Skeletal muscle tissue (tissue), 4 donors: ENCODE measurements around the gene LRRTM1. TPM values are rescaled to one million over a fixed set of nuclear protein-coding genes. Genes with fewer than 3 reads are reported as not detected.

Experiments used
- H3K27ac ChIP-seq: one replicate; pipeline ENCODE4 v1.7.0; 2013; ENCODE audit warnings: mild to moderate bottlenecking, low read depth, low read length, inconsistent platforms
- H3K27me3 ChIP-seq, 3 donors: one replicate each; pipeline ENCODE4 v1.7.0; 2013; ENCODE audit warnings: low read length in 3 of 3; ENCODE audit not compliant: control insufficient read depth in 3 of 3, insufficient read depth in 3 of 3
- H3K36me3 ChIP-seq, 3 donors: one replicate each; pipeline ENCODE4 v1.7.0; 2013; ENCODE audit warnings: low read length in 3 of 3; ENCODE audit not compliant: control insufficient read depth in 3 of 3, insufficient read depth in 3 of 3
- H3K4me1 ChIP-seq, 3 donors: one replicate each; pipeline ENCODE4 v1.7.0; 2013; ENCODE audit warnings: low read length in 3 of 3, mild to moderate bottlenecking in 3 of 3; ENCODE audit not compliant: control insufficient read depth in 3 of 3, insufficient read depth in 3 of 3
- H3K4me3 ChIP-seq, 3 donors: one replicate each; pipeline ENCODE4 v1.7.0; 2013; ENCODE audit warnings: low read length in 3 of 3
- H3K9ac ChIP-seq, 3 donors: one replicate each; pipeline ENCODE4 v1.7.0; 2013; ENCODE audit warnings: low read length in 3 of 3, mild to moderate bottlenecking in 3 of 3, moderate library complexity in 2 of 3, low read depth in 1 of 3
- H3K9me3 ChIP-seq, 3 donors: one replicate each; pipeline ENCODE4 v1.7.0; 2013; ENCODE audit warnings: low read length in 3 of 3; ENCODE audit not compliant: control insufficient read depth in 3 of 3
- total RNA-seq: library from RNA; depleted of rRNA; stranded (reverse); fragments of >200 nt; gene quantifications from one replicate; pipeline ENCODE4 v1.2.3, GENCODE V29; 2014
- donor health status: Osteomylitis.

The LRRTM1 gene
- total RNA-seq, 1 donor from 2014 or later, result under 0.01 TPM

DNA sequence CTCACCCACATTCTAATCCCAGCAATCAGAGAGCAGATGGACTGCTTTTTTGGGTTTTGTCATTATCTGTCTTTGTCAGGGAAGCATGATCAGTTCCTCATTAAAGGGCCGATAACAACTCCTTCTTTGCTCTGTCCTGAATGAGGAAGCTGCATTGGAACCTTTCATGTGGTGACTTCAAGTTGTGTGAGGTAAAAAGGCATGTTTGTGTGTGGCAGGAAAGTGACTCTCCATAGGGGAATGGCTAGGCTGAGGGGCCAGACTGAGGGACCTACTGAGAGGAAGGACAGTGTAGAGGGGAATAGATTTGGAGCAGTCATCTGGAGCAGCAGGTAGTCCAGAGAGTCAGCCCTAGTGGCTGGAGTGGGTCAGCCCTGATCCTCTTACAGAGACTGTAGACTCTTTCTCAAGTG, 23.6 kb upstream of the LRRTM1 start:
- Histone ChIP-seq H3K36me3 (no peaks in the 10 kb centered on the region), H3K4me1 (no peaks in the 10 kb centered on the region), H3K27me3 (peaks cover 6 to 10% (median 7%) of the 10 kb centered on the region in 3 donors), H3K9ac (no peak overlapping the region), H3K27ac (no peak overlapping the region), H3K4me3 (no peak overlapping the region), H3K9me3 (no peaks in the 10 kb centered on the region)

DNA sequence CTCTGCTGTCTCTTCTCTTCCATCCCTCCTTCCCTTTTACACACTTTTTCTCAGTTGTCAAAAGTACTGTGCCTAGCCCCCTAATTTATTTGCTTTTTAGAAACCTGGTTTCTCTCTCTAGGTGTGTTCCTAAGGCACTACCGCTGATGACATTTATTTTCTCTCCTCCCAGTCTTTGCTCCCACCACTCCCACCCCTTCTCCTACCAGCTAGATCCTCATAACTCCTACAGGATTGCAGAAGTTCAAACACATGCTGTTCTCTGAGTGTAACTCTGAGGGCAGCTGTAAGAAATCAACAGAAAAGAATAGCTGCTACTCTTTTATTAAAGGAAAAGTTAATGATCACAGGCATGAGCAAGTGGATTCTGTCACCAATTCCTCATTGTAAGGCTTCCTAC, 22.3 kb upstream of the LRRTM1 start:
- Histone ChIP-seq H3K27ac (no peak overlapping the region), H3K9ac (no peak overlapping the region), H3K4me1 (peaks cover 0 to 5% (median 0%) of the 10 kb centered on the region in 3 donors), H3K36me3 (no peaks in the 10 kb centered on the region), H3K27me3 (peaks cover 14 to 16% (median 16%) of the 10 kb centered on the region in 3 donors), H3K4me3 (no peak overlapping the region), H3K9me3 (no peaks in the 10 kb centered on the region)

DNA sequence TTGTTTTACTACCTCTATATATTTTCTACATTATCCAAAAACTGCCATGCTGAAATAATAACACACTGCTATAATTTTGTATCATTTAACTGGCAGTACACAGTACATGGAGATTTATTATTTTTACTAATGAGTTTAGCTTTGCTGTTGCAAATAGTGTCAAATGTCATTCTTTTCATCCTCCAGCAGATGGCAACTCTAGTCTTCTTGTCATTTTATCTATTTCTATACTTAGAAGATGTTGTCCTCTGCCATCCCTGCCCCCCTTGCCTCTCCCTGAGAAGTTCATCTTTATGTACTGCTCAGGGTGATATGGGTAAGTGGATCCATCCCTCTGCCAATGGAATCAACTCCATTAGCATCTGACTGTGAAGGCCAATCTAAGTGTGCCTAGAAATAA, 21.7 kb upstream of the LRRTM1 start:
- H3K27ac ChIP-seq, result no peak overlapping the region
- peaks cover 14 to 18% (median 16%) of the 10 kb centered on the region in 3 donors for H3K27me3 ChIP-seq
- no peaks in the 10 kb centered on the region for H3K36me3 ChIP-seq
- no peak overlapping the region for H3K4me3 ChIP-seq
- no peaks in the 10 kb centered on the region for H3K9me3 ChIP-seq
- no peak overlapping the region for H3K9ac ChIP-seq
- peaks cover 0 to 5% (median 0%) of the 10 kb centered on the region in 3 donors for H3K4me1 ChIP-seq

DNA sequence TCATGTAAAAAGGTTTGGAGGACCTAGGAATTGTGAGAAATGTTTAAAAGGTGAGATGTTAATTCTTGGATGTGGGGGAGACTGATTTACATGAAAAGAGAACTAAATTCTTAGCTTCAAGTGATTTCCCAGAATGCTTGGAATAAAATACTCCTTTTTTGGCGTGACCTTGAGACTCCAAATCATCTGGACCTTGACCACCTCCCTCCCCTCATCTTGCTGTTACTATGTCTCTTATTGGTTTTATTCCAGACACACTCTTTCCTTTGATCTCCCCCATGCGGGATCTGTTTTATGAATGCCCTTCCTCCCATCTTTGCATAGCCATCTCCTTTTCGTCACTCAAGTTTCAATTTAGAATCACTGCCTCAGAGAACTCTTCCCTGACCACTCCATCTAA, 20.0 kb upstream of the LRRTM1 start:
- no peak overlapping the region for H3K9ac ChIP-seq
- H3K36me3 ChIP-seq, result no peaks in the 10 kb centered on the region
- no peak overlapping the region for H3K4me3 ChIP-seq
- peaks cover 14 to 21% (median 16%) of the 10 kb centered on the region in 3 donors for H3K27me3 ChIP-seq
- peaks cover 0 to 5% (median 0%) of the 10 kb centered on the region in 3 donors for H3K4me1 ChIP-seq
- H3K9me3 ChIP-seq, result no peaks in the 10 kb centered on the region
- no peak overlapping the region for H3K27ac ChIP-seq

DNA sequence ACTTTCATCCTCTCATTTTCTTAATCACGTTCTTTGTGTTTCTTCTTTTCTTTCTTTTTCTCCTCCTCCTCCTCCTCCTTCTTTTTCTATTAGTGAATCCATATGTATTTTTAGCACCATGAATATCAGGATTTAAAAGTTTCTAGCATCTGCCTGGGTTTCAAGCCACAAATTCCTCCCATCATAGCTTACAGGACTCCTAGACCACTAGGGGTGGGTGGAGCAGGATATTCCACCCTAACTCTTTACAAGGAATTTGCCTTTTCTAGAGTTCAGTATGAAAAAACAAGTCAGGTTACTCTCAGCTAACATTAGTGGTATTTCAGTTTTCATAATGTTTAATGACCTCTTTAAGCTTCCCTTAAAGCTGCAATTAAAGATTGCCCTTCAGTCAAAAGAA, 19.1 kb upstream of the LRRTM1 start:
- no peak overlapping the region for H3K4me3 ChIP-seq
- no peaks in the 10 kb centered on the region for H3K36me3 ChIP-seq
- H3K9me3 ChIP-seq, result no peaks in the 10 kb centered on the region
- H3K27me3 ChIP-seq, result peaks cover 14 to 21% (median 16%) of the 10 kb centered on the region in 3 donors
- no peak overlapping the region for H3K27ac ChIP-seq
- no peak overlapping the region for H3K9ac ChIP-seq
- peaks cover 0 to 5% (median 0%) of the 10 kb centered on the region in 3 donors for H3K4me1 ChIP-seq

DNA sequence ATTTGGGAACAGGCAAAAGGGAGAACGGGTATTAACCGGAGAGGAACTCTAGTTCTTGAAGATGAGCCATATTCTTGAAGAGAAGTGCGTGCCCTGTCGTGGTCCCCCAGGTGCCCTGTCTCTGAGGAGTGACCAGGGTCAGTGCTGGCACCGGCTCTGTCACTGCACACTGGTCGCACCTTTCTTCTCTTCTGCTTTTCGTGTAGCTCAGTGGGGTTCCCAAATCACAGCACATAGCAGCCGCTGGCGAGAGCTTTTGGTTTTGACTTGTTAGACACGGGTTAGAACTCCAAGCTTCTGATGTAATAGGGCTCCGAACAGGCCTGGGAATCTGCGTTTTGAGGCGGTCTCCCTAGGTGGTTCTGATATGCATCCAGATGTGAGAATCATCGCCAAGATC, 18.4 kb upstream of the LRRTM1 start:
- H3K9me3 ChIP-seq, result no peaks in the 10 kb centered on the region
- H3K4me3 ChIP-seq, result no peak overlapping the region
- no peak overlapping the region for H3K9ac ChIP-seq
- peaks cover 0 to 5% (median 0%) of the 10 kb centered on the region in 3 donors for H3K4me1 ChIP-seq
- peaks cover 14 to 21% (median 16%) of the 10 kb centered on the region in 3 donors for H3K27me3 ChIP-seq
- no peak overlapping the region for H3K27ac ChIP-seq
- no peaks in the 10 kb centered on the region for H3K36me3 ChIP-seq

DNA sequence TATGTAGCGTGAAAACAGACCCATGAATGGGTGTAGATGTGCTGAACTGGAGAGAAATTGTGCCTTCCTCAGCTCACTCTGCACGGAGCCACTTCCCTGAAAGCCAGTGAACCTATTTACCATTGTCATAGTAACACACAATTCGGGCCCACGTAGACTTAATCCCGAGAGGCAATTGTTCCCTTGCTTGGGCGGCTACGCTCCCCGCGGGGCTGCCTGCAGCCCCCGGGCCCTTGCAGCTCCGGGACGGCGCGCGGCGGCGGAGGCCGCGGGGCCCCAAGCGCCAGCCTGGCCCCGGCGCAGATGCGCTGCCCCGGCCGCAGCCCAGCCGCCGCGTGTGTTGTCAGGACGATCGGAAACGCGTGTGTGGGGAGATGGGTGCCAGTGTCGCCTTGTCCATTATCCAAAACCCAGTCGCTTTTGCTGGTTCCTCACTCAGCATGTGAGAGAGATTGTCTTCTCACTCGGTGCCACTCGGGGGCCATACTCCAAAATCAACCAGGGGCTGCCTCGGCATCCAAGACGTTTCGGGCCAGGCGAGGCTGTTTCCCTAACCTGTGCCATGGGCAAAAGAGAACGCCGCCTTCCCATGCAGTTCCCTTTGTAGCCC, 17.9 kb upstream of the LRRTM1 start:
- peak overlapping the region in 1 of 3 donors; percentile 21 for H3K4me3 ChIP-seq

DNA sequence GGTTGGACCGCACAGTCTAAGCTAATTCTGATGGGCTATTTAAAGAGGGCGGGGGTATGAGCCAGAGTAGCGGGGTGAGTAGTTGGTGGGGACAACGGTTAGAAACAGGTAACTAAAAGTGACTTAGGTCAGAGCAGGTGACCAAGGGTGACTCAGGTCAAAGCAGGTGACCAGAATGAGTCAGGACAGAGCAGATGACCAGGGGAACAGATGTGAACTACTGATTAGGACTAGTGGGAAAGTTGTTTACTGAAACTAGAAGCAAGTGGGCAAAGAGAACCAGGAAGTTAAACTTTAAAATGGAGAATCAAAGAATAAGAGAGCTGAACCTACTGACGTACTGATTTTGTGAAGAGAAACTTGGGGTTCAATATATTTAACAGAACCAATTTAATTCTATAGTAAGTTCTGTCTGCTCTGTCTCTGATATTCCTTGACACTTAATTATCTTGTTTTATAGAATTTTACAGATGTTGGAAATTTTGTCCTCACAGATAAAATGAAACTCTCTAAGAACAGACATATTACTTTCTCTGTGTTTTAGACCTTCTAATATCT, 7.8 kb upstream of the LRRTM1 start:
- Histone ChIP-seq H3K27ac (no peak overlapping the region), H3K4me1 (no peaks in the 10 kb centered on the region), H3K9me3 (no peaks in the 10 kb centered on the region), H3K4me3 (no peak overlapping the region), H3K27me3 (peaks cover 0 to 3% (median 0%) of the 10 kb centered on the region in 3 donors), H3K9ac (no peak overlapping the region), H3K36me3 (no peaks in the 10 kb centered on the region)

More for the DNA sequence above, 17.9 kb upstream of the LRRTM1 start:
- peaks cover 14 to 21% (median 16%) of the 10 kb centered on the region in 3 donors for H3K27me3 ChIP-seq
- no peaks in the 10 kb centered on the region for H3K36me3 ChIP-seq
- no peak overlapping the region for H3K27ac ChIP-seq
- H3K9ac ChIP-seq, result no peak overlapping the region
- peaks cover 0 to 5% (median 0%) of the 10 kb centered on the region in 3 donors for H3K4me1 ChIP-seq
- no peaks in the 10 kb centered on the region for H3K9me3 ChIP-seq

DNA sequence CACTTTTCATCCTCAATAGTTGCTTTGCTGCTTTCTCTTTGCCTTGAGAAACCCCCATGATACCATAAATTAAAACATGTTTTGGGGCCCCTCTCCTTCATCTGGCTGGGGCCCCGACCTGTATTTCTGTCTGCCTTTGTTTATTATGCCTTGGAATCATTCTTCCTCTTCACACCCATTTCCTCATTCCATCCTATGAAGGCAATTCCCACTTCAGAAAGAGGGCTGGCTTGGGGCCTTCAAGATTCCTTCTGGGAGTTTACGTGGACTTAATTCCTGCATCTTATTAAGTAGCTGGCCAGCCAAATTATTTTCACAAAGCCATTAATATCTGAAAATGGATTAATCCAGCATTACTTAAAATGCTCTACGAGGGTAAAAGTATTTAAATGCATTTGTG, 6.8 kb upstream of the LRRTM1 start:
- no peak overlapping the region for H3K4me3 ChIP-seq
- no peaks in the 10 kb centered on the region for H3K4me1 ChIP-seq
- no peak overlapping the region for H3K27ac ChIP-seq
- H3K9me3 ChIP-seq, result no peaks in the 10 kb centered on the region
- no peaks in the 10 kb centered on the region for H3K36me3 ChIP-seq
- H3K27me3 ChIP-seq, result peaks cover 3 to 9% (median 4%) of the 10 kb centered on the region in 3 donors
- no peak overlapping the region for H3K9ac ChIP-seq
